Smooth muscle cell of the brain vasculature (primary cell): ENCODE measurements around the gene ZNF469.

ENCODE experiments used
- DNase-seq: peaks from one replicate; pipeline ENCODE4 v3.0.0-alpha.2; 2012; ENCODE audit warnings: low read depth, low spot score

ZNF469 gene

GRCh38 chr16:88424587-88425235 is 42.0 kb downstream of the ZNF469 start:
- no peak for DNase-seq

- no peak for DNase-seq
Observed at GRCh38 chr16:88426018-88426417, 43.3 kb downstream of the ZNF469 start.

GRCh38 chr16:88427376-88427775 is 44.6 kb downstream of the ZNF469 start:
- no peak for DNase-seq

GRCh38 chr16:88428156-88428555 is 45.4 kb downstream of the ZNF469 start:
- no peak for DNase-seq

- no peak for DNase-seq
Observed at GRCh38 chr16:88428616-88429386, 46.0 kb downstream of the ZNF469 start.

- DNase-seq, result no peak
Observed at GRCh38 chr16:88429387-88430184, 46.8 kb downstream of the ZNF469 start.

GRCh38 chr16:88430185-88430523 is 47.4 kb downstream of the ZNF469 start:
- DNase-seq, result no peak

GRCh38 chr16:88430524-88431446 is 48.0 kb downstream of the ZNF469 start:
- no peak for DNase-seq

GRCh38 chr16:88431651-88432050 is 48.9 kb downstream of the ZNF469 start:
- no peak for DNase-seq

- DNase-seq, result no peak
Observed at GRCh38 chr16:88432174-88432573, 49.4 kb downstream of the ZNF469 start.
